Prostate gland (tissue), 2 donors: ENCODE data around the gene CLCNKB. TPM values are rescaled to one million over a fixed set of nuclear protein-coding genes. Genes with fewer than 3 reads are reported as not detected.
"Not testable (repeated sequence)": the region's sequence is repeated elsewhere in the genome, so short reads cannot be mapped to it uniquely, and the experiment has no call there.

Experiments used
- DNase-seq: peaks from one replicate; pipeline ENCODE4 v3.0.0-alpha.2; 2019; ENCODE audit warnings: low spot score
- H3K27ac ChIP-seq, 2 donors: fragments of 200-600 bp; sonication (generic); 2 replicates each; pipeline ENCODE4 v1.5.1; 2017 to 2019
- H3K27me3 ChIP-seq: fragments of 200-600 bp; sonication (generic); replicated peaks from 2 replicates; pipeline ENCODE4 v1.5.1; 2019; ENCODE audit not compliant: insufficient read depth
- H3K36me3 ChIP-seq, 2 donors: fragments of 200-600 bp; sonication (generic); 1 replicate in 1 of 2; 2 replicates in 1 of 2; pipeline versions ENCODE4 v1.5.1 to v1.8.1; 2017 to 2019
- H3K4me1 ChIP-seq: fragments of 200-600 bp; sonication (generic); replicated peaks from 2 replicates; pipeline ENCODE4 v1.5.1; 2019
- H3K4me3 ChIP-seq, 2 donors: fragments of 200-600 bp; sonication (generic); 2 replicates each; pipeline ENCODE4 v1.5.1; 2017 to 2019
- H3K9me3 ChIP-seq: fragments of 200-600 bp; sonication (generic); 2 replicates; pipeline ENCODE4 v1.5.1; 2017
- CTCF ChIP-seq, 4 experiments: fragments of 200-600 bp in 2 of 4; fragments of 450-650 bp in 2 of 4; sonication (generic) in 2 of 4; IDR thresholded peaks; 1 replicate in 3 of 4; 2 replicates in 1 of 4; pipeline ENCODE4 v1.5.1; 2016 to 2019; ENCODE audit warnings: antibody characterized with exemption in 4 of 4, mild to moderate bottlenecking in 2 of 4, moderate library complexity in 2 of 4
- POLR2A ChIP-seq: fragments of 450-650 bp; IDR thresholded peaks from one replicate; pipeline ENCODE4 v1.6.1; 2016; ENCODE audit warnings: antibody characterized with exemption, mild to moderate bottlenecking
- POLR2AphosphoS5 ChIP-seq: sonication (generic); formaldehyde crosslinking; IDR thresholded peaks from one replicate; pipeline ENCODE4 v1.6.1; 2017; ENCODE audit warnings: antibody characterized with exemption
- WGBS: methylation state at CpG from one replicate; pipeline ENCODE4 v1.1.5; 2018; 5-methylcytosine and 5-hydroxymethylcytosine counted together
- intact Hi-C: fragments of 100-400 bp; cut with DNase I; formaldehyde crosslinking; loops from one replicate; pipeline ENCODE4 v1.14.2; 2022
- total RNA-seq, 2 donors: library from RNA; depleted of rRNA; stranded (reverse); fragments of >200 nt; gene quantifications; one replicate each; pipeline ENCODE4 v1.1.0, GENCODE V29; 2016

CLCNKB gene
- total RNA-seq, 2 donors from 2014 or later, result 1.0 to 1.9 TPM

- Histone ChIP-seq H3K27me3 (no peaks in the 10 kb centered on the region), H3K9me3 (no peaks in the 10 kb centered on the region), H3K36me3 (no peaks in the 10 kb centered on the region), H3K27ac (no peak overlapping the region), H3K4me1 (no peaks in the 10 kb centered on the region), H3K4me3 (no peak overlapping the region)
- intact Hi-C loops, result no loop called here
- TF ChIP-seq POLR2A (no peak), CTCF (IDR thresholded peaks at IDR 0.05) (no peak), POLR2AphosphoS5 (no peak)
- WGBS, result 82% methylated on average over 8 of the region's 9 CpGs
- no peak for DNase-seq
These were observed 1.5 kb upstream of the CLCNKB start for GRCh38 chr1:16042096-16042495.

GRCh38 chr1:16042654-16043053, 928 bp upstream of the CLCNKB start:
- 100% methylated on average over 6 of the region's 9 CpGs for WGBS
- DNase-seq, H3K36me3 ChIP-seq, H3K27ac ChIP-seq, H3K27me3 ChIP-seq, H3K4me1 ChIP-seq, H3K9me3 ChIP-seq, intact Hi-C loops, H3K4me3 ChIP-seq: not testable (repeated sequence)

GRCh38 chr1:16043950-16044349, 368 bp downstream of the CLCNKB start:
- H3K4me1 ChIP-seq, result no peaks in the 10 kb centered on the region
- TF ChIP-seq POLR2AphosphoS5, result no peak
- TF ChIP-seq POLR2A, result no peak
- no peak for TF ChIP-seq CTCF (IDR thresholded peaks at IDR 0.05)
- H3K27me3 ChIP-seq, result no peaks in the 10 kb centered on the region
- intact Hi-C loops, result no loop called here
- WGBS, result 81% methylated on average over 4 of the region's 5 CpGs
- no peak overlapping the region for H3K27ac ChIP-seq
- DNase-seq, result no peak
- H3K4me3 ChIP-seq, result no peak overlapping the region
- no peaks in the 10 kb centered on the region for H3K9me3 ChIP-seq
- no peaks in the 10 kb centered on the region for H3K36me3 ChIP-seq

- Histone ChIP-seq H3K27ac (no peak overlapping the region), H3K4me3 (no peak overlapping the region), H3K27me3 (no peaks in the 10 kb centered on the region), H3K9me3 (no peaks in the 10 kb centered on the region), H3K4me1 (no peaks in the 10 kb centered on the region), H3K36me3 (no peaks in the 10 kb centered on the region)
- DNase-seq, result no peak
- WGBS, result 65% methylated on average over 7 of the region's 7 CpGs
- TF ChIP-seq POLR2A (no peak), CTCF (IDR thresholded peaks at IDR 0.05) (no peak), POLR2AphosphoS5 (no peak)
- intact Hi-C loops, result loop anchor here (5.0 kb wide), 1 partner anchor 235 kb away; no protein-coding TSS in a partner anchor
These were observed 3.3 kb downstream of the CLCNKB start for GRCh38 chr1:16046842-16047241.

- H3K27ac ChIP-seq, result no peak overlapping the region
- H3K9me3 ChIP-seq, result no peaks in the 10 kb centered on the region
- no peak for TF ChIP-seq CTCF (IDR thresholded peaks at IDR 0.05)
- TF ChIP-seq POLR2A, result no peak
- no peak for TF ChIP-seq POLR2AphosphoS5
- H3K4me3 ChIP-seq, result no peak overlapping the region
- intact Hi-C loops, result loop anchor here (5.0 kb wide), 1 partner anchor 236 kb away; no protein-coding TSS in a partner anchor
- 90% methylated on average over 12 of the region's 19 CpGs for WGBS
- DNase-seq, result no peak
- no peaks in the 10 kb centered on the region for H3K27me3 ChIP-seq
- no peaks in the 10 kb centered on the region for H3K4me1 ChIP-seq
- no peaks in the 10 kb centered on the region for H3K36me3 ChIP-seq
These were observed 4.4 kb downstream of the CLCNKB start for GRCh38 chr1:16047791-16048475.
